ENCODE results near the gene PTH2R. TPM values are rescaled to one million over a fixed set of nuclear protein-coding genes. Genes with fewer than 3 reads are reported as not detected.

The PTH2R gene, protein sequence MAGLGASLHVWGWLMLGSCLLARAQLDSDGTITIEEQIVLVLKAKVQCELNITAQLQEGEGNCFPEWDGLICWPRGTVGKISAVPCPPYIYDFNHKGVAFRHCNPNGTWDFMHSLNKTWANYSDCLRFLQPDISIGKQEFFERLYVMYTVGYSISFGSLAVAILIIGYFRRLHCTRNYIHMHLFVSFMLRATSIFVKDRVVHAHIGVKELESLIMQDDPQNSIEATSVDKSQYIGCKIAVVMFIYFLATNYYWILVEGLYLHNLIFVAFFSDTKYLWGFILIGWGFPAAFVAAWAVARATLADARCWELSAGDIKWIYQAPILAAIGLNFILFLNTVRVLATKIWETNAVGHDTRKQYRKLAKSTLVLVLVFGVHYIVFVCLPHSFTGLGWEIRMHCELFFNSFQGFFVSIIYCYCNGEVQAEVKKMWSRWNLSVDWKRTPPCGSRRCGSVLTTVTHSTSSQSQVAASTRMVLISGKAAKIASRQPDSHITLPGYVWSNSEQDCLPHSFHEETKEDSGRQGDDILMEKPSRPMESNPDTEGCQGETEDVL
- total RNA-seq (2022; extraction: Qiagen RNA extraction; ENCODE audit: low read depth): not detected in 5 replicates

DNA sequence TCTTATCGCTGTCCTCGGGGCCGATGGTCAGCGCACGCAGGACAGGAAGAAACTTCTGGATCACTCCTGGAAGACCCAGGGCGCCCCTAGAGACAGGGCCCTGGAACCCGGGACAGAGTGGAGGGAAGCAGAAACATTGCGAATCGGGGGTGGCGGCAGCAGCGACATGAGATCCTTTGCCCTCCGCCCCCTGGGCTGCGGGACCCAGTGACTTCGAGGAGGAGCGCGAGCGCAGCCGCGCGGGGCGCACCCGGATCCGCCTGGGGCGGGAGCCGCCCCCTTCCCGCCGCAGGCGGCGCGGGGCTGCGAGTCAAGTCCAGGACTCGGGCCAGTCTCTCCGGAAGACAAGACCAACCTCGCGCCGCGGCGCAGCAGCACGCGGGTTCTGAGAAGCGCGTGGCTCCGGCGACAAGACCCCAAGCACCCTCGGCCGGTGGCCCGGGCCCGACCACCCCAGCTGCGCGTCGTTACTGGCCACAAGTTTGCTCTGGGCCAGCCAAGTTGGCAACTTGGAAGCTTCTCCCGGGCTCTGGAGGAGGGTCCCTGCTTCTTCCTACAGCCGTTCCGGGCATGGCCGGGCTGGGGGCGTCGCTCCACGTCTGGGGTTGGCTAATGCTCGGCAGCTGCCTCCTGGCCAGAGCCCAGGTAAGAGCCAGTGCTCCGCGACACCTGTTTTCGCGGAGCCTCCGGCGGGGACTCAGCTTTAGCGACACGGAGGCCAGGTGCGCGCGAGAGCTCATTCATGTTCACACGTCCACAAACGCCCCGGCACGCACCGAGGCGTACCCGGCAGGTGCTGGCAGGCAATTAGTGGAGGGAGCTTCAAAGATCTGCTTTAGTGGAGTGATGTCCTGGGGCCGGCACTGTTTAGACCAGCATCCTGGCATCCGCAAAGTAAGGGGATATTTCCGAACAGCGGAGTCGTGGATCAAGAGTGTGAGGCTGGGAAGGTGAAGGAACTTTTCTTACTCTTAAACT lies at the start of gene PTH2R:
Gene PTH2R, plus strand, starts transcription at position 319 of the 978 bp plus-strand sequence. Its CDS starts 252 bp downstream, at position 571.

Other genes with a start within 250 kb of the PTH2R start
- gene CRYGA, start 243.2 kb upstream of the PTH2R start, total RNA-seq (2022; extraction: Qiagen RNA extraction; ENCODE audit: low read depth): not detected in 5 replicates
- gene C2orf80, start 216.8 kb upstream of the PTH2R start, total RNA-seq (2022; extraction: Qiagen RNA extraction; ENCODE audit: low read depth): not detected in 5 replicates
- gene IDH1, start 151.7 kb upstream of the PTH2R start, total RNA-seq (2022; extraction: Qiagen RNA extraction; ENCODE audit: low read depth): 64.8 to 89.4 TPM (median 81.4 TPM) in 5 replicates
- 3.3 to 7.5 TPM (median 7.2 TPM) in 5 replicates for gene PIKFYVE, start 140.5 kb upstream of the PTH2R start, total RNA-seq (2022; extraction: Qiagen RNA extraction; ENCODE audit: low read depth)

Measured in A549 treated with RU486 at 1 μM for 4 hours (cell line).